Kidney (tissue), 14 donors: Measurements from ENCODE around the gene VCX3A. TPM values are rescaled to one million over a fixed set of nuclear protein-coding genes. Genes with fewer than 3 reads are reported as not detected.

Experiments used
- DNase-seq, 5 donors: peaks; one replicate each; pipeline ENCODE4 v3.0.0-alpha.2; 2013 to 2020
- FAIRE-seq: peaks from 2 replicates; lab custom pipeline; 2012; peaks lifted over from hg19 to GRCh38; lab: Jason Lieb, UNC
- H3K27ac ChIP-seq, 2 donors: one replicate each; pipeline ENCODE4 v1.7.0; 2013; ENCODE audit warnings: low read depth in 2 of 2, low read length in 2 of 2, inconsistent platforms in 1 of 2
- H3K27me3 ChIP-seq: one replicate; pipeline ENCODE4 v1.7.1; 2013; ENCODE audit warnings: low read length, inconsistent platforms; ENCODE audit not compliant: control insufficient read depth, insufficient read depth
- H3K36me3 ChIP-seq, 3 donors: one replicate each; pipeline versions ENCODE4 v1.7.0 to v1.7.1; 2013; ENCODE audit warnings: low read length in 3 of 3, control low read depth in 1 of 3, inconsistent platforms in 1 of 3; ENCODE audit not compliant: insufficient read depth in 3 of 3, control insufficient read depth in 2 of 3
- H3K4me1 ChIP-seq, 3 donors: one replicate each; pipeline versions ENCODE4 v1.7.0 to v1.7.1; 2013; ENCODE audit warnings: low read length in 3 of 3, inconsistent platforms in 1 of 3, low read depth in 1 of 3; ENCODE audit not compliant: control insufficient read depth in 2 of 3, insufficient read depth in 2 of 3
- H3K4me3 ChIP-seq, 3 donors: one replicate each; pipeline versions ENCODE4 v1.7.0 to v1.8.1; 2013; ENCODE audit warnings: low read length in 3 of 3, control low read depth in 1 of 3, inconsistent platforms in 1 of 3
- H3K9ac ChIP-seq, 3 donors: one replicate each; pipeline versions ENCODE4 v1.7.0 to v1.7.1; 2013; ENCODE audit warnings: low read length in 3 of 3, control low read depth in 1 of 3, inconsistent platforms in 1 of 3
- H3K9me3 ChIP-seq, 3 donors: one replicate each; pipeline versions ENCODE4 v1.7.0 to v1.7.1; 2013; ENCODE audit warnings: low read length in 3 of 3, control low read depth in 1 of 3, inconsistent platforms in 1 of 3; ENCODE audit not compliant: control insufficient read depth in 2 of 3, insufficient read depth in 1 of 3
- intact Hi-C: fragments of 100-400 bp; cut with DNase I; formaldehyde crosslinking; loops from one replicate; pipeline ENCODE4 v1.11.1; 2022
- polyA plus RNA-seq: library from polyadenylated mRNA; stranded (reverse); fragments of 350-450 nt; fragmentation: Illumina TruSeq; extraction: RNeasy Lipid Tissue Mini Kit (QIAGEN cat#74804); gene quantifications from one replicate; pipeline ENCODE4 v1.2.3, GENCODE V29; 2014; ENCODE audit warnings: low read depth, low replicate concordance; ENCODE audit not compliant: insufficient read depth
- total RNA-seq: library from RNA; stranded (reverse); fragmentation: NEBNext Ultra II Directional; extraction: Animal tissue kit (Norgen Biotek cat#: 25700); gene quantifications from one replicate; pipeline ENCODE4 v1.2.1, GENCODE V29; 2021
- TF ChIP-seq, protein P1 (sequence below): IDR thresholded peaks from 3 replicates; pipeline ENCODE4 v1.5.1; 2012; ENCODE audit warnings: mild to moderate bottlenecking, moderate library complexity, borderline replicate concordance; ENCODE audit not compliant: insufficient read depth; ENCODE audit errors: extremely low read depth
- donor health status: control.
- donor health status: control.
- donor health status: control.
- donor health status: control.
- donor health status: control.
- donor health status: DM: yes; HTN: yes; CAD: no.
- donor health status: Normal renal cell carcinoma (clear cell type).

Gene VCX3A
- total and polyA plus RNA-seq, 2 donors from 2014 or later: not detected

DNA sequence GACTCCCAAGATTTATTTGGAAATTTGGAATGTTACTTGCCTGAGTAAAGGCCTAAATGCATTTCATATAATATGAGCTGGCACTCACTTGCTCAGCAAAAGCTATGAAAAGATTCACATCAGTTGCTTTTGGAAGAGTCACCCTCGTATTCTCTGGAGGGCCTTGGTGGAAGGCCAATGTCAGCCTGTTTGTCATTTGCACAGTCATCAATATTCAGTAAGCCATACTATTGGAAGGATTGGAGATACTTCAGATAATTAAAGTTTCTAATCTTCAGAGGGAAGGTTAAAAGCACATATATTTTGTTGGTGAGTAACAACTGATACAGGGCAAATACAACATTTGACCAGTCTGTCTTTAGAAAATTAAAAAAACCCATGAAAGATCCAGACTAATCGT, 36.6 kb downstream of the VCX3A start:
- no peak for DNase-seq
- TF ChIP-seq, protein P1, sequence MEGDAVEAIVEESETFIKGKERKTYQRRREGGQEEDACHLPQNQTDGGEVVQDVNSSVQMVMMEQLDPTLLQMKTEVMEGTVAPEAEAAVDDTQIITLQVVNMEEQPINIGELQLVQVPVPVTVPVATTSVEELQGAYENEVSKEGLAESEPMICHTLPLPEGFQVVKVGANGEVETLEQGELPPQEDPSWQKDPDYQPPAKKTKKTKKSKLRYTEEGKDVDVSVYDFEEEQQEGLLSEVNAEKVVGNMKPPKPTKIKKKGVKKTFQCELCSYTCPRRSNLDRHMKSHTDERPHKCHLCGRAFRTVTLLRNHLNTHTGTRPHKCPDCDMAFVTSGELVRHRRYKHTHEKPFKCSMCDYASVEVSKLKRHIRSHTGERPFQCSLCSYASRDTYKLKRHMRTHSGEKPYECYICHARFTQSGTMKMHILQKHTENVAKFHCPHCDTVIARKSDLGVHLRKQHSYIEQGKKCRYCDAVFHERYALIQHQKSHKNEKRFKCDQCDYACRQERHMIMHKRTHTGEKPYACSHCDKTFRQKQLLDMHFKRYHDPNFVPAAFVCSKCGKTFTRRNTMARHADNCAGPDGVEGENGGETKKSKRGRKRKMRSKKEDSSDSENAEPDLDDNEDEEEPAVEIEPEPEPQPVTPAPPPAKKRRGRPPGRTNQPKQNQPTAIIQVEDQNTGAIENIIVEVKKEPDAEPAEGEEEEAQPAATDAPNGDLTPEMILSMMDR: no peak
- H3K4me3 ChIP-seq: no peak overlapping the region
- no peaks in the 10 kb centered on the region for H3K27me3 ChIP-seq
- FAIRE-seq: peak; percentile 41
- intact Hi-C loops: no loop called here
- no peaks in the 10 kb centered on the region for H3K36me3 ChIP-seq
- H3K9ac ChIP-seq: no peak overlapping the region
- no peak overlapping the region for H3K27ac ChIP-seq
- no peaks in the 10 kb centered on the region for H3K4me1 ChIP-seq
- no peaks in the 10 kb centered on the region for H3K9me3 ChIP-seq
